HG03103 (cell line): ENCODE measurements around the gene CFAP97D2.
"Not testable (repeated sequence)": the region's sequence is repeated elsewhere in the genome, so short reads cannot be mapped to it uniquely, and the experiment has no call there.

ENCODE experiments used
- ATAC-seq: cut with Tn5 transposase; IDR thresholded peaks from one replicate; pipeline ENCODE4 v1.9.1; 2021; ENCODE audit warnings: low read depth; ENCODE audit not compliant: unreplicated experiment

The CFAP97D2 gene

GRCh38 chr13:114155926-114156883 lies 22.9 kb upstream of the CFAP97D2 start:
- no peak for ATAC-seq

GRCh38 chr13:114157869-114158495 lies 21.1 kb upstream of the CFAP97D2 start:
- ATAC-seq = no peak

GRCh38 chr13:114158869-114159666 lies 20.0 kb upstream of the CFAP97D2 start:
- ATAC-seq = not testable (repeated sequence)

- no peak for ATAC-seq
Observed at GRCh38 chr13:114161028-114161556, 18.0 kb upstream of the CFAP97D2 start.

- no peak for ATAC-seq
Observed at GRCh38 chr13:114161644-114162532, 17.2 kb upstream of the CFAP97D2 start.

- no peak for ATAC-seq
Observed at GRCh38 chr13:114162533-114162922, 16.5 kb upstream of the CFAP97D2 start.

GRCh38 chr13:114164053-114164452 lies 15.0 kb upstream of the CFAP97D2 start:
- no peak for ATAC-seq

- ATAC-seq = no peak
Observed at GRCh38 chr13:114164681-114165429, 14.2 kb upstream of the CFAP97D2 start.

GRCh38 chr13:114166381-114167131 lies 12.5 kb upstream of the CFAP97D2 start:
- ATAC-seq = no peak

GRCh38 chr13:114167426-114167825 lies 11.6 kb upstream of the CFAP97D2 start:
- no peak for ATAC-seq

- no peak for ATAC-seq
Observed at GRCh38 chr13:114167885-114168284, 11.2 kb upstream of the CFAP97D2 start.

- ATAC-seq = no peak
Observed at GRCh38 chr13:114173272-114173671, 5.8 kb upstream of the CFAP97D2 start.

- ATAC-seq = no peak
Observed at GRCh38 chr13:114173745-114174144, 5.3 kb upstream of the CFAP97D2 start.

GRCh38 chr13:114174529-114174961 lies 4.5 kb upstream of the CFAP97D2 start:
- no peak for ATAC-seq

- ATAC-seq = not testable (repeated sequence)
Observed at GRCh38 chr13:114176359-114176902, 2.6 kb upstream of the CFAP97D2 start.

- ATAC-seq = no peak
Observed at GRCh38 chr13:114177245-114178010, 1.6 kb upstream of the CFAP97D2 start.
